ENCODE measurements around the gene ELOVL7. TPM values are rescaled to one million over a fixed set of nuclear protein-coding genes. Genes with fewer than 3 reads are reported as not detected.
"Not testable (repeated sequence)": the region's sequence is repeated elsewhere in the genome, so short reads cannot be mapped to it uniquely, and the experiment has no call there.

Gene ELOVL7
- total RNA-seq, 1 donor from 2014 or later: 0.39 TPM

DNA sequence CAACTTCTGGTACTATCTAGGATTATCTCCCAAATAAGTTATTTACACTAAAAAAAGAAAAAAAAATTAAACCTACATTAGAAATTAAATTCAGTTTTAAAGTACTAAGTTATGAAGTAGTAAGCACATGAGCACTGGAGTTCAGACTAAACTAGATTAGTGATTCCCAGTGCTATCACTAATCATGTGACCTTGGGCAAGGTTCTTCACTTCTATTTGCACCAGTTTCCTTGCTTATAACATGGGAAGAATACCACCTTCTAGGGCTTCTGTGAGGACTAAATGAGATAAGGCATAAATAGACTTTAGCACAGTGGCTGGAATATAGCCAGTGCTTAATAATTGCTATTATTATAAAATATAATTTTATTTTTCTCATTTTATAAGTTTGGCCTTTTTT is 10.5 kb downstream of the ELOVL7 start:
- intact Hi-C loops (cut with micrococcal nuclease): no loop called here

DNA sequence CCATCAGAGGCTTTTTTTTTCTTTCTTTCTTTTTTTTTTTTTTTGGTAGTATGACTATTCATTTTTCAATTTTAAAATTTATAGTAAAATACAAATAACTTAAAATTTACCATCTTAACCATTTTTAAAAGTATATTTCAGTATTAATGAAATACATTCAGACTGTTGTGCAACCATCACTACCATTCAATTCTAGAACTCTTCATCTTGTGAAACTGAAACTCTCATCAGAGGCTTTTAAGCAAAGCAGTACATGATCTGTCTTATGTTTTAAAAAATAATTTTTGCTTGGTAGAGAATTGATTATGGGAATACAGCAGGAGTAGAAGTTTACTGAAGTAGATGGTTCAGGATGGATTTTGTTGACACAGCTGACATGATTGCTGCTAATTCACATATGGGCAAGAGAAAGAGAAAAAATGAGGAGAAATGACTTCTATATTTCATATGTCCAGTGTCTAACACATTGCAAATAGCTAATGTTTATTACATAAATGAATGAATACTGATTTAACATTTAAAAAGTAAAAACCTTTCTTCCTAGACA is 13.4 kb downstream of the ELOVL7 start:
- intact Hi-C loops (cut with micrococcal nuclease): no loop called here

DNA sequence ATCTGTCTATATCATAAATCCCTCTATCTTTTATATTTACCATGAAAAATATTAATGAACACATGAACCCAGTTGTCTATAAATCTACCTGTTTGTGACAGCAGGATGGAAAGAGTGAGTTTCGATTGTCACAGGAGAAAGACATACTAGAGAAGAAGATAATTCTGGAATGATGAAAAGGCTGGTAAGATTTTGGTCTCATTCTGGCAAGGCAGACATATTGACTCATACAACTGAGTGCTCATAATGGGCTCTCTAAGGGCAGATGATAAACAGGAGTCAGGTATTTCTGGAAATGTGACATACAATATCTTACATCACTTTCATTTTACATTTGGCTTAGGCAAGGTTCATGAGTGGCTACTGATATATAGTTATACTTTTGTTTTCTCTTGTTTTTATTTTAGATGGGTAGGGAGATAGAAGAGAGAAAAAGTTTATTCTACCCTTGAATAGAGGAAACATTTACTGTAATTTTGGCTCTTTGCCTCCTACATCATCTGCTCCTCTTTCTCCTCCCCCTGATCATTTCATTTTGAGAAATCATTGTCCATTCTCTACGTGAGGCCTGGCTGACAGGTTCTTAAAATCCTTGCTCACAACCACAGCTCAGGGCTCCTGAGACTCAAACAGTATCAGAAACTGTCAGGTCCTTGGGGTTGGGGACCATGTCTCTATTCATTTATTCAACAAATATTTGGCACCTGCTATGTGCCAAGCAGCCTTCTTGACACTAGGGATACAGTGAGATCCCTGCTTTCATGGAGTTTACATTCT is 14.4 kb downstream of the ELOVL7 start:
- intact Hi-C loops (cut with micrococcal nuclease): no loop called here

DNA sequence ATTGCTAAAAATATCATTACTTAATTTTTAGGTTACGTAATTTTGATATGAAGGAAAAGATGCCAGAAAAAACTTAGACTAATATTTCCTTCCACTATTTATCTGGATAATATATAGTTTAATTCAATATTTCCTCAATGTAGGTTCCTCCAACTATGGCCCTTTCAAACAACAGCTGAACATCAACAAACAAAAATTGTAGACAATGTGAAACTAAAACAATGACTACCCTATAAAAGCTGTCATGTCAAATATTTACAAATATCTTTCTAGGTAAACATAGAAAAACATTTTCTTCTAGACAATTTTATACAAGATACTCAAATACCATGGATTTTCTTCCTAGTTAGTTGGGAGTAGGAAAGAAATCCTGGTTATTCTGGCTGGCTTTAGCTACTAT is 16.9 kb downstream of the ELOVL7 start:
- intact Hi-C loops (cut with micrococcal nuclease): no loop called here

DNA sequence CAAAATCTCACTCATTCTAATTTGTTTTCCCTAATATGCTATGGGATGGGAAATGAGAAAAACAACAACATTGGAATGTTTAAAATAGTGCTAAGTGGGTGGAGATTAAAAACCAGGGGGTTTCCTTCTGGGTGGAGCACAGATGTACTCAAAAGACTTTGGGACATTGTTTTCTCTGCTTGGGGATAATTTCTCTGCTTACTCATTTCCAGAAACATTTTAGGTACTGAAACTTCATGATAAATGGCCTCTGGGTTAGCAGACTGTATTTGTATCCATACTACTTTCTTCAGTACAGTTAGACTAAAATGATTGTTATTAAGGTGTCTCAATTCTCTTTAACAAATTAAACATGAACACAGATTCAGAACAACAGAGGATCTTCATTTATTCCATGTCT is 17.4 kb downstream of the ELOVL7 start:
- intact Hi-C loops (cut with micrococcal nuclease): no loop called here

DNA sequence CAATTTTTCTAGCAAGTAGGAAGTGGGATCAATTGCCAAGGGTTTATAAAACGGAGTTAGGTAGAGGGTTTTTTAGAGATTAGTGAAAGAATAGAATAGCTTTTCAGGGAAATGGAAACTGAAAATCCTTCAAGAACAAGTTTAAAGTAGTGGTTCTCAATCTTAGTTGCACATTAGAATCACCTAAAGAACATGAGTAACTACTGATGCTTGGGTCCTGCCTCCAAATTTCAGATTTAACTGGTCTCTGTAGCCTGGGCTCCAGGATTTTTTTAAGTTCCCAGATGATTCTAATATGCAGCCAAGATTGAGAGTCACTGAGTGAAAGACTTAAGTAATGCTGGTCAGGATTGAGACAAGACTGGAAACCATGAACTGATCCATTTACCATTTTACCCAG is 20.5 kb downstream of the ELOVL7 start:
- intact Hi-C loops (cut with micrococcal nuclease): no loop called here

DNA sequence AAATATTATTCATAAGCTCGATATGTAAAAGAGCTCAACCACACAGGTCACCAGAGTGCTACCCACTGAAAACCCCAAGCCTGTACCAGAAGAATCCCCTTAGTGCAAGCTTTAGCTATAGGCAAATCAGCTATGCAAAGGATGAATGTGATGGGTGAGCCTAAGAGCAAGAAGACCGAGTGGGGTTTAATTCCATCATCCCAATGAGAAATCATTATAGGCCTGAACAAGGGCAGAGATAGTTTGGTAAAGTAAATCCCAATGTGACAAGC is 21.8 kb downstream of the ELOVL7 start:
- intact Hi-C loops (cut with micrococcal nuclease): no loop called here

DNA sequence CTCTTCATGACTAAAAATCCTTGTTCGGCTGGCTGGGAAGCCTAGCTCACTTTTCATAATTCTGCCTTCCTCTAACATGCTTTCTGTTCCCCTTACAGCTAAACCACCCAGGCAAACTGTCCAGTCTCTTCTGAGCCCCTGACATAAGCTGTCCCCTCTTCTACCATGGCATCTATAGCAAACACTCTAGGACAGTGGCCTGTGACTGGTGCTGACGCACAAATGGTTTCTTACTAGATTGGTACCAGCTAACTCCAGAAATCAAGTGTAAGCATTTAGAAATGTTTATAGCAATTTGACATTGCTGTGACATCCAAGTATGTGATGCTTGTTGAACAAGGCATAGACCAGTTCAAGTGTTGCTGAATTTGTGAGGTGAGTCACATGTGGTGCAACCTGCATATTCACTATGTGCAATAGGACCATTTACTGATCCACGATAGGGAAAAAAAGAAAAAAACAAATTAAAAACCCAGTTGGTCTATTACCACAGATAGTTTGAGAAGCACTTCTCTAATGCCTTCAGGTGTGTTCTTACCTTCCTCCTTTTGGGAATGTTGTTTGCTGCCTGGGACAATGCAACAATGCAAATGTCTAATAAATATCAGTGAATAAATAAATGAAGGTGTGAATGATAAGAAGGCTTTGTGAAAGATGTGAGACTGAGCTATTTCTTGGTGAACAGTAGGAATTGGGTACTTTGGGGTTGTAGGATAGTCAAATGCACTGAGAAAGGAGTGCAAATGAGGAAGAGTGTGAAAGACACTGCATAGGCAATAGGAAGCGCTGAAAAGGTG is 22.4 kb downstream of the ELOVL7 start:
- intact Hi-C loops (cut with micrococcal nuclease): no loop called here

DNA sequence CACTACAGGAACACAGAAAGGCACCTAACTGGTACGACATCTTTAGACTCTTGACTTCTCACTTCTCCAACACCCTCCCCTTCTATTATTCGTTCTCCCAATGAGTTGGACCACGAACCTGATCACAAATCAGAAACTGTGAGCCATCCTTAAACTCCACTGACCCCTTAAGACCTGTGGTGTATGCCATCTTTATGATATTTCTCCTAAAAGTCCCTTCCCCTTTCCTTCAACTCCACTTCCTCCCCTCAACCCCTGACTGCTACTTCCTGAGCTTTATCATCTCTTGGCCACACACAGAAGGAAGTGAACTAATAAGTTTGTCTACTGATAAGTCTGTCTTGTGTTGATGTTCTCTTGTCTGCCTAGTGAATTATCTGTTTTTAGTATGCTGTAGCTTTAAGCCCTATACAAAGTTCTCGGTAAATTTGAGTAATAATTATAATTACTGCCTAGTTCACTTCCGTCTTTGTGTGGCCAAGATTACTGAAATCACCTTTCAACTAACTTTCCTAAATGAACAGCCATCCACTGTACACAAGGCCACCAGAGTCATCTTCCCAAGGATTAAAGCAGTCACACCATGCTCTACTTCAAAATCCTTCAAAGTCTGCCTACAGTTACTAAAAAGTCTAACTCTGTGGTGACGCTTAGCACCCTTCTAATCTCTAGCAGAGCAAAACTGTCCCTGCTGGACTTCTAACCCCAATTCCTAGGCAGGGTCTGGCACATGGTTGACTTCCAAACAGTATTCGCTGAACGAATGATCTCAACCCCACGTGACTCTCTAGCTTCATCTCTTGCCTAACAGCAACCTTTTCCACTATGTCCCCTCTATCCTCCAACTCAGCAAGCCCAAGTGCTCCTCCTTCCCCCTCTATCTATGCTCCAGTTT is 23.2 kb downstream of the ELOVL7 start:
- intact Hi-C loops (cut with micrococcal nuclease): no loop called here

DNA sequence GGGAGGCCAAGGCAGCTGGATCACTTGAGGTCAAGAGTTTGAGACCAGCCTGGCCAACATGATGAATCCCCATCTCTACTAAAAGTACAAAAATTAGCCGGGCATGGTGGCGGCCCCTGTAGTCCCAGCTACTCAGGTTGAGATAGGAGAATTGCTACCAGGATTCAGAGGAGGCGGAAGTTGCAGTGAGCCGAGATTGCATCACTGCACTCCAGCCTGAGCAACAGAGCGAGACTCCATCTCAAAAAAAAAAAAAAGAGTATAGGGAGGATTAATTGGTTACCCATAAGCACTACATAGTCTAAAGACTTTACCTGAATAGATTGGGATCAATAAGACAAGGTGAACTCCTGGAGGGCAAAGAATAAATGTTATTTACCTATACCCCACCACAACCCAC is 27.9 kb downstream of the ELOVL7 start:
- intact Hi-C loops (cut with micrococcal nuclease): not testable (repeated sequence)

DNA sequence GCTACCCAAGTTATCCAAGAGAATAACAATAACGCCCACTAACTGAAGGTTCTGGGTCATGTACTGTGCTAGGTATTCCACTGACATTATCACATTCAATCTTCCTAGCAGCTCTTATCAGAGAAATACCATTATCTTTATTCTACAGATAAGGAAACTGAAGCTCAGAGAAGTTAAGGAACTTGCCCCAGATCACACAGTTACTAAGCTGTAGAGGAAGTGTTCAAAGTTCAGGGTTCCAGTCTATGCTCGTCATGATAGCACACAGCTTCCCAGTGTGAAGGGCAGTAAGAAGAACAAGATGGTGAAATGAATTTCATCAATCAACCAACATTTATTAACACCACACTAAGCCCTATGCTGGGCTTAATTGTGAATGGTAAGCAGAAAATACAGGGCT is 29.6 kb downstream of the ELOVL7 start:
- intact Hi-C loops (cut with micrococcal nuclease): no loop called here

DNA sequence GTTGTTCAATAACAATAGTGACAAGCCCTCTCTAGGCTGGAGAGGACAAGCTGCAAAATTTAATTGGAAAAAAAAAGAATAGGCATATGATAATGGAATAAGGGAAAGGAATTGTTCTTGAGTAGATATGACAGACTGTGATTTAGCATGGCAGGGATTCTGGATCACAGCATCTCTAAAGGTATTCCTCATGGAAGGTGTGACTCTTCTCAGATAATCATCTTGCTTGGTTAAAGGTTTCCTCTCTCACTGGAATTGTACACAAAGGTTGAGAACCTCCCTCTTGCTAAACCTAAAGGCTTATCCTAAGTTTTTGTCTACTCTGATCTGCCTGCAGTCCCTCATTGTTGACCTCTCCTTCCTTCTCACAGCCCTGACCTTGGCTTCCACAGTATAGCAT is 31.6 kb downstream of the ELOVL7 start:
- intact Hi-C loops (cut with micrococcal nuclease): no loop called here

DNA sequence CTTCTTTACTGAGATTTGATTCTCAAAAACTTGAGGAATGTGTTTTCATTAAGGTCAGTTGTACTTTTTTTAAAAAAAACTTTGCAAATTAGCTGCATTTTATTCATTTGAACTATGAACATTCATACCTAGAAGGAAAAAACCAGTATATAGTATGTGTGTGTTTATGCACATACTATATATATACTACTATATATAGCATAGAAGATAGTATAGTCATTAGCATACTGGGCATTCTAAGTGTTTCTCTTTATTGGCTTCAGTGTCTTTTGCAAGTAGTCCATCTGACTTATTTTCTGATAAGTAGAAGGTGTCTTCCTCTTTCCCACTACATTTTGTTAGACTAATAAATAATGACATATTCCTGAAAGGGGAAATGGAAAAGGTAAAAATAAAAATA is 33.0 kb downstream of the ELOVL7 start:
- intact Hi-C loops (cut with micrococcal nuclease): no loop called here

DNA sequence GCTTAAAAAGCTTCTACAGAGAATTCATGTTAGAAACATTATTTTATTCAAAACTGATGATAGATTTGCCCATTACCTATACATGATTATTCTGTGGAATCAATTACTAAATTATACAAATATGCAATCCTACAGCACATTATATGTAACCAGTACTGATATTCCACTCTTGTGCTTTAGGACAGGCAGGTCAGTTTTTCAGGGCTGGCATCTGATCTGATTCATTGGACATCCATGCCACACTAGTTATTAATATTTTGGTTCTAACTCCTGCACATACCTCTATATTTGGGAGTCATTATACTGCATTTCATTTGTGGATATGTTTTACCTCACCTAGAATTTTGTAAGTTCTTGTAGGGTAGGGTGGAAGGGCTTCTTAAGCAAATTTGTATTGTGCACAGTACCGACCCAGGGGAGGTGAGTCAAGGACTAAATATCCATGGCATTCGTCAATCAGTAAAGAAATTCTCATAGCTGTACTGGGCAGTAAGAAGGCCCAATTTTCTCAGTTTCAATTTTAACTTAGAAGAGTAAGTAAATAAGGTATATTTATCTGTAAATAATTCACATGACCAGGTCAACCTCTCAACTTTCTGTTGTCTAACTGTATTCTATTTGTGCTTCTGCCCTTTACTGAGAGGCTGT is 33.5 kb downstream of the ELOVL7 start:
- intact Hi-C loops (cut with micrococcal nuclease): no loop called here

DNA sequence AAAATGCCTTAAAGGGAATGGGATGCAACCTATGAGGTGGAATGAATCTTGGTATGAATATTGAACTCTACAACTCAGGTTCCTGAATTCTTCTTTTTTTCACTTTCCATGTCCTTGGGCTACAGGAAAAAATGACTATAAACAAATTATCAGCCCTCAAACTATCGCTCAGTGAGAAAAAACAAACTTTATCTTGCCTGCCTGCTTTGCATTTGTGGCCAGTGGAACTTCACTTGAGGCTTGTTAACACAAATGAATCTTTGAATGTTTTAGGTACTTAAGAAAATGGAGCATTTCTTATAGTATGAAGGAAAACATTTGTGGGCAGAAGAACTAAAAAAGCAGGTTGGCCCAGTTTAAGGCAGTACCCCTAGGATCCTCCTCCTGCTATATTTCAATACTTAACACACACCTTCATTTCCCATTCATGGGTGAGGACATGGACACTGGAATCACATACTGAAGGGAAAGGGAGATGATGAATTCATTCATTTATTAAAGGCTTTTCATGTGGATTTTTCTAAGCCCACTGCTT is 34.1 kb downstream of the ELOVL7 start:
- intact Hi-C loops (cut with micrococcal nuclease): no loop called here

DNA sequence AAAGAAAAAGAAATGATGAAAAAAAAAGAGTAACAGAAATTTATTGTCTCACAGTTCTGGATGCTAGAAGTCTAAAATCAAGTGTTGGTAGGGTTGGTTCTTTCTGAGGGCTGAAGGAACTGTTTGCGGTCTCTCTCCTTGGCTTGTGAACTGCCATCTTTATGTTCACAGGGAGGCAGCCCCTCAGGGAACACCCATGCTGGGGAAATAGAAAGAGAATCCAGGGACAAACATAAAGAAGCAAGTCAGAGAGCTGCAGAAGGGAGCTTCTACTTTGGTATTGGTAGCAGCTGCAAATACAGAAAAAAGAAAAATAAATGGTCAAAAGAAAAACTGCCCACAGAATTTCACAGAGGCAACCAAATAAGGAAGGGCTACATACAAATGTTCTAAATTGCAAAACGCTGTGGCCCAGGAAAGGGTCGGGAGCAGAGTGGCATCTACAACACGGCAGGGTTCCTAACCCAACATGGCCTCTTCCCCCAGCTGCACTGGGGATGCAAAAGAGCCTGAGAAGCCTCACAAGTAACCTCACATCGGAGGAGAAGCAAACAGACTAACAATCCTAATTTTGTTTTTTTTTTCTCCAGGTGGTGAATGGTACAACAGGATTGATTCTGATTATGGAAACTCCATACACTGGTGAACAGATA is 37.4 kb downstream of the ELOVL7 start:
- intact Hi-C loops (cut with micrococcal nuclease): no loop called here

DNA sequence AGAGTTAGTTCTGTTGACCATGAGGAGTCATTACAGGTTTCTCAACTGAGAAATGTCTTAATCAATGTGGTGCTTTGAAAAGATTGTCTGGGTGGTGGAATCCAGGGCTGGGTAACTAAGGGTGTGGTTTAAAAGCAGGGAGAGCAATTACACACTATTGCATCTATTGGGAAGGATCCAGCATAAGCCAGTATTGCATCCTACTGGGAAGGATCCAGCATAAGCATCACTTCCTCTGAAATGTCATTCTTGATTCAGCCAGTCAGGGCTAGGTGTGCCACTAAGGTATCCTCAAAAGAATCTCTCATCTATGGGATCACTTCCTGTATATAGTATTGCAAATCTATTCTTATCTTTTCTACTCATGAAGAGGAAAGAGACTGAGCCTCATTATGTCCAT is 38.6 kb downstream of the ELOVL7 start:
- intact Hi-C loops (cut with micrococcal nuclease): no loop called here

DNA sequence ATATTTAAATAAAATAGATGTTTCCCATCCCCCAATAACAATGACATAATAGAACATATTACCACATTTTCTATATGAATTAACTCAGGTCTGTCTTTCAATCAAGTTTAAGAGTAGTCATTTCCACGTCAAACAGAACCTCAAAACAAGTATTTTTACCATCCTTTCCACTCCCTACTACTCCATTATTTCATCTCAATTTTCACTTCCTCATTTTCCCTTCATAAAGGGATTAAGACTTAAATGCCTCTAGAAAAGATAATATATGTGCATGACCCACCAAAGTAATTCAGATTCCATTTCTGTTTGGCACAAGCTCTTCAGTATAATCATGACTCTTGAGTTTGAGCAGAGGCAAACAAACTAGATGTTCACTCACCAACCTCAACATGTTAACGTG is 40.4 kb downstream of the ELOVL7 start:
- intact Hi-C loops (cut with micrococcal nuclease): no loop called here

DNA sequence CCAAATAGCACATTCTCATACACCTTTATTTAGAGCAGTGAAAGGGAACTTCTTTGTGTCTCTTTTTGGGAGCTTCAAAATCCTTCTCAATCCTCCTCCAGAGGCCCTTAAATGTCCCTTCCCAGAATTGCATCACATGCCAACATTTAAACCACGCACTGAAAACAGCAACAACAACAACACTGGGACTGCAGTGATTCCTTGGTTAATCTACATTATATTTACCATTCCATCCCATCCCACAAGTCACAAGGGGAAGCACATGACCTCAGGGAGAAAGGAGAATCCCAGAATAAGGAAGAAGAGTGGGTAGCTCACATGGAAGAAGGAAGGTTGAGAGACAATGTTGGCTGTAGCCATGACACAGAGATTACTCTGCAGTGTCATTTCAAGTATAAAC is 41.1 kb downstream of the ELOVL7 start:
- intact Hi-C loops (cut with micrococcal nuclease): no loop called here

DNA sequence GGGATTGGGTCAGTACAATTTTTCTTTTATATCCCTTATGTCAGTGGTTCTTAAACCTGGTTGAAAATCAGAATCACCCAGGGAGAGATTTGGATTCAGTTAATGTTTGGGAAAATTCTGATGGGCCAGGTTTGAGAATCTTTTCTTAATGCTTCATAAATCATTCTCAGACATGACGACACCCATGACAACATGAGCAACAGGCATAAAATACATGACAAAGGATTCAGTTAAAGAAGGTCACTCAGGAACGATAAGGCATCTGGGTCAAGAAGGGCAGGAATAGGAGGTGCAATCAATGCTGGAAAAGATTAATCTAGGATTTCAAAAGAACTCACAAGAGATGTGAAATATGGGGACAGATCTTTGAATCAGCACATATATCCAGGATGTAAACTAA is 41.8 kb downstream of the ELOVL7 start:
- intact Hi-C loops (cut with micrococcal nuclease): no loop called here

Measured in T-helper 2 cell treated with Interferon-gamma antibody and Interleukin-4, amounts not matched to agents 100 ng/mL and 5 ng/mL, for 36 hours (primary cell).